Neural progenitor cell (in vitro differentiated cells): ENCODE data around the gene NEURL1.

Experiments used
- CTCF ChIP-seq: fragments of 200-600 bp; sonication (generic); IDR thresholded peaks from 2 replicates; pipeline ENCODE4 v1.5.1; 2017; ENCODE audit warnings: antibody characterized with exemption, mild to moderate bottlenecking
- EZH2 ChIP-seq: fragments of 200-600 bp; sonication (generic); IDR thresholded peaks from 2 replicates; pipeline ENCODE4 v1.6.1; 2017; ENCODE audit warnings: antibody characterized with exemption, mild to moderate bottlenecking, moderate library complexity
- EZH2phosphoT487 ChIP-seq: fragments of 200-600 bp; sonication (generic); IDR thresholded peaks from 2 replicates; pipeline ENCODE4 v1.6.1; 2017; ENCODE audit warnings: antibody characterized with exemption

GRCh38 chr10:103566536-103566935, 73.0 kb downstream of the NEURL1 start:
- no peak for TF ChIP-seq CTCF
- TF ChIP-seq EZH2, result no peak
- TF ChIP-seq EZH2phosphoT487, result no peak
